GM19467 (cell line): ENCODE results near the gene STPG3.

Experiments used
- ATAC-seq: cut with Tn5 transposase; IDR thresholded peaks from one replicate; pipeline ENCODE4 v1.9.1; 2021; ENCODE audit warnings: mild to moderate bottlenecking, moderate library complexity; ENCODE audit not compliant: unreplicated experiment

STPG3 gene

DNA sequence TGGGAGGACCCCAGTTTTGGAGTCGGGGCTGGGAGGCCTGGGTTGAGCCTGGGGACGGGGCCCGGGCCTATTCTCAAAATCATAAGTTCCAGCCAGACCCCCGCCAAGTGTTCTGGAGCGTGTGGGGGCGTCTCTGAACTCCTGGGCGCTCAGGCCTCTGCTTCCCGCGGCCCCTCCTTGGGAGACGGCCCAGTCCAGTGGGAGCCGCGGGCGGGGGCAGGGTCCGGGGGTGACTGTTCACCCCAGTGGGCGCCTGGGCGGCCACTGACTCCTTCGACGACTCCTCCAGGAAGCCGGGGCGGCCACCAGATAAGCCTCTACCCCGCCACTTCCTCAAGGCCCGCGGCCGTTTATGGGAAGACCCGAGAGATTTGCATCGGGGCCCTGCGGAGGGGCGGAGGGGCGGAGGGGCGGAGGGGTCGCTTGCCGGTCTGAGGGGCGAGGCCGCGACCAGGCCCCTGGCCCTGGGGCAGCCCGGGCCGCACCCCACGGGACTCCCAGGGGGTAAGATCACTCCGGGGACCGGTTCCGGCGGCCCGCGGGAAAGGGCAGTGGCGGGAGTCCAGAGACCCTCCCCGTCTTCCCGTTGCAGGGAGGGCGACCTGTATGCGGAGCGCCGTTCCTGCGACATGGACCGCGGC lies 27.1 kb downstream of the STPG3 start:
- ATAC-seq = no peak

DNA sequence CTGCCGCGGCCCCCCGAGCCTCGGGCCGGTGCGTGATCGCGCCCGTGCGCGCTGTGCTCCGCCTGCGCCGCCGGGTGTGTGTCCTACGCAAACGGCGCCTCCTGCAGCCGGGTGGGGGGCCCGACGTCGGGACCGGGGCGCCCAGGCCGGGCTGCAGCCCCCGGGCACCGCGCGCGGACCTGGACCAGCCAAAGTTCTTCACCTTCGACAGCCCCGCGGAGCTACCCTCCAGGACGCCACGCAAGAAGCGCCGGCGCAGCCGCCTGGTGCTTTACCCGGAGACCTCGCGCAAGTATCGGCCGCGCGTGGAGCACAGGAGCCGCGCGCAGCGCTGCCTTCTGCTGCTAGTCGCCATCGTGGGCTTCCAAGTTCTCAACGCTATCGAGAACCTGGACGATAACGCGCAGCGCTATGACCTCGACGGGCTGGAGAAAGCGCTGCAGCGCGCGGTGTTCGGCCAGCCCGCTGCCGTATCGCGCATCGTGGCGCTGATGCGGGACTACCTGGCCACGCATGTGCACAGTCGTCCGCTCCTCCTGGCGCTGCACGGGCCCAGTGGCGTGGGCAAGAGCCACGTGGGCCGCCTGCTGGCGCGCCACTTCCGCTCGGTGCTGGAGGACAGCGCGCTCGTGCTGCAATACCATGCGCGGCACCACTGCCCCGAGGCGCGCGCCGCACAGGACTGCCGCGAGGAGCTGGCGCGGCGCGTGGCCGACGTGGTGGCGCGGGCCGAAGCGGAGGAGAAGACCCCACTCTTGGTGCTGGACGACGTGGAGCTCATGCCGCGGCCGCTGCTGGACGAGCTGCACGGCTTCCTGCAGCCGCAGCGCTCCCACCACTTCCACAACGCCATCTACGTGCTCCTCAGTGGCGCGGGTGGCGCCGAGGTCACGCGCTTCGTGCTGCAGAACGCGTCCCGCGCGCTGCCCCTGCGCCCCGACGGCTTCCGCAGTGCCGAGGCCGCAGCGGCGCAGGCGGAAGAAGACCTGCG lies 27.9 kb downstream of the STPG3 start:
- no peak for ATAC-seq

DNA sequence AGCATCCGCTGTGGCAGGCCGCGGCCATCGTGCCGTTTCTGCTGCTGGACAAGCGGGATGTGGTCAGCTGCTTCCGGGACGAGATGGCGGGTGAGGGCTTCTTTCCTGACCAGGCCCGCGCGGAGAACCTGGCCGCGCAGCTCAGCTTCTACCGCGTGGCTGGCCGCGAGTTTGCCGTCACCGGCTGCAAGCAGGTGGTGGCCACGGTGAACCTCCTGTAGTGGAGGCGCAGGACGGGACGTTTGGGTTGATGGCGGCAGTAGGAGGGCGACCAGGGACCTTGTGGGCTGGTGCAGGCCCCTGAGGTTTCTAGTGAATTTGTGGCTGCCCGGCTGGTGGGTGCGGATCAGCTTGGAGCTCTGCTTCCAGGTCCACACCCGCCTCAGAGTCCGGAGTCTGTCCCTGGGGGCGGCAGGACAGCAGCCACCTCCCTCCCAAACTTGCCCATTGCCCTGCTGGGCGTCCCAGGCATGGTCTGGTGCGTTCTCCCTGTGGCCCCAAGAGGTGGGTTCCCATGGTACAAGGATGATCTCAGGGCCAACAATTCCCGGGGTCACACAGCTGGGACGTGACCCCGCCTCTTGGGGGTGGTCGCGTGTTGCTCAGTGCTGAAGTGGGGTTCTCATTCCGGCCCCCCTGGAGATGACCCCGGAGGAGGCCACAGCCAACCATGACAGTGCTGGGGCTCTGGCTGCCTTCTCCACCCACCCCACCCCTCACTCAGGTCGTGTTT lies 28.8 kb downstream of the STPG3 start:
- no peak for ATAC-seq

DNA sequence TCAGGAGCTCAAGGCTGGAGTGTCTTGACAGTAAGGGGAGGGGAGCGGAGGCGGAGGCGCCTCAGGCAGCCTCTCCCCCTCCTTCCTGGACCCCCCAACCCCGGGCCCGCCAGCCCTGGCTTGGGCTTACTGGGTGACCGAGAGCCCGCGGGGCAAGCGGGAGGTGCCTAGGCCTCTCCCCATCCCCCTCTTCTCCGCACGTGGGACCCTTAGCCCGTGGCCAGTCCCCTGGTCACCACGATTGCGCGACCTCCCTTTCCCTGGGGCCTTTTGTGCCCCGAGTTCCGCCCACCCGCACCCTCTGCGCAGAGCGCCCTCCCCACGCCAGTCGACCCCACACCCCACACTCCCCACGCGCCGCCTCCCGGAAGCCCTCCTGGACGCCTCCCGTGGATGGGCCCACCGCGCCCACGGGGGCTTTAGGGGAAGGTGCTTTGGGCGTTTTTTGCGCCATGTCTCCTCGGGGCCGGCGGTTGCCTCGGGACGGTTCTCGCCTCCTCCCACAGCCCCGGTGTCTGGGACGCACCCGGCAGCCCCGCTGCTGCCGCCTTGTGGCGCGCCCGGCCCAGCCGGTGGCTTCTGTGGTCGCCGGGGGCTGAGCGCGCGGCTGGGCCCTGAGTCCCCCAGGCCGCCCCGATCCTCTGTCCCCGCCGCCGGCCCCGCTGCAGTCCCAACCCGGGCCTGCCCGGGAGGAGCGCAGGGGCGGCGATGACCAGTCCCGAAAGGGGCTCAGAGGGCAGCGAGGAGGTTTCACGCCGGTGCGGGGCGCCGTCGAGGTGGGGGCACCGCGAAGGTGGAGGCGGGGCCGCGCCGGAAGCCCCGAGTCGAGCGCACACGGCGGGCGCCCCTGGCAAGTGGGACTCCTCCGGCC lies 29.6 kb downstream of the STPG3 start:
- no peak for ATAC-seq

DNA sequence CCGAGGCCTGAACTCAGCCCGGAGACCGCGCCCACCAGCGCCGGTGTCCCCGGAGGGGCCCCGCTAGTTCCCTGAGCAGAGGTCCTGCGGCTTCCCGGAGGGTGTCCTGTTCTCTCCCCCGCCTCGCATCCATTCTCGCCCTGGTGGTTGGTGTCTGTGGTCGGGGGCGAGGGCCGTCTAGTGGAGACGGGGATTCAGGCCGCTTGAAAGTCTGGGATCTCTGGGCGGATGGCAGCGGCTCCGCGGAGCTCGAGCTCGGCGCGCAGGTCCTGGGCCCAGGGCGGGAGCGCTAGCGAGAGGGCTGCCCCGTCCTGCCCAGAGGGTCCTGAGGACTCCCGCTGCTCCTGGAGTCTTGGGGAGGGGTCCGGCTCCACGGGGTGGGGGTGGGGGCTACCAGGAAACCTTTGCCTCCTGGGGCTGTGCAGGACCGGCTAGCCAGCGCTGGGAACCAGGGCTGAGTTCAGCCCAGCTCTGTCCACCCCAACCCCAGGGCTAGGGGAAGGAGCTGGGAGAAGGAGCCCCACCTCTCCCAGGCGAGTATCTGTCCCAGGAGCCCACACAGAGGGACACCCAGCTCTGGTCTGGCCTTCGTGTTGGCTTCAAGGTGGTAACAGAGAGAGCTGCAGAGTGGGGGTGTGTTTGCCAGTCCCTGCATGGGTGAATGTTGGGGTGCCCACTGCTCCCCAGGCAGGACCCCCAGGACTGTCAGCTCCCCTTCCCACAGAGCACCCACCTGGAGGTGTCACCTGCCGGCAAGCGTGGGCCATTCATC lies 30.4 kb downstream of the STPG3 start:
- no peak for ATAC-seq

DNA sequence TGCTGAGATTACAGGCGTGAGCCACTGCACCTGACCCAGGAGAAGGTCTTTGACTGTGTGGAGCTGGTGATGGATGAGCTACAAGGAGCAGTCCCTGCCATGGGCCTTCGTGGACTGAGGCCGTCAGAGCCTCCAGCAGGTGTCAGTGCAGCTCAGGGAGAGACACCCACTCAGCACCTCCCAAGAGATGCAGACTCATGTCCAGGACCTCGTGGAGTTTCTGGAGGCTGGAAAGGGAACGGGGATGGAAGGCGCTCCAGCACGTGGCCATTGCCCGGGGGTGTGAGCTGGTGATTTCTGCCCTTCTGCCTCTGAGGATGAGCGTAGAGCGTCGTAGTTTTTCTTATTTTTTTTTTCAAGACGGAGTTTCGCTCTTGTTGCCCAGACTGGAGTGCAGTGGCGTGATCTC lies 35.9 kb downstream of the STPG3 start:
- ATAC-seq = no peak

DNA sequence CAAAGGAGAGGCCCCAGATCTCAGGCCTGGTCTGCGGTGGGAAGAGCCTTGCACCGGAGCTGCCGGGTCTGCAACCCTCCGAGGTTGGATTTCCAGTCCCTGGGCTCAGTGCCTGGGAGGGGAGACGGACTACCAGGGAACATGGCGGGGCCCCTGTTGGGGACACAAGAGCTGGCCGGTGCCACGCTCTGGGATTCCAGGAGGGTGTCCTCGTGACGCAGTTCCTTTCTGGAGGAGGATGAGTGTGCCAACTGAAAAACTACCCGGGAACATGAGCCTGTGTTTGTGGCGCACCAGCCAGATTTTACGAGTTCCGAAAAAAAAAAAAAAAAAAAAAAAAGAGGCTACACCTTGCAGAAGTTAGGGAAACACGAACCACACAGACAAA lies 42.0 kb downstream of the STPG3 start:
- ATAC-seq = no peak

DNA sequence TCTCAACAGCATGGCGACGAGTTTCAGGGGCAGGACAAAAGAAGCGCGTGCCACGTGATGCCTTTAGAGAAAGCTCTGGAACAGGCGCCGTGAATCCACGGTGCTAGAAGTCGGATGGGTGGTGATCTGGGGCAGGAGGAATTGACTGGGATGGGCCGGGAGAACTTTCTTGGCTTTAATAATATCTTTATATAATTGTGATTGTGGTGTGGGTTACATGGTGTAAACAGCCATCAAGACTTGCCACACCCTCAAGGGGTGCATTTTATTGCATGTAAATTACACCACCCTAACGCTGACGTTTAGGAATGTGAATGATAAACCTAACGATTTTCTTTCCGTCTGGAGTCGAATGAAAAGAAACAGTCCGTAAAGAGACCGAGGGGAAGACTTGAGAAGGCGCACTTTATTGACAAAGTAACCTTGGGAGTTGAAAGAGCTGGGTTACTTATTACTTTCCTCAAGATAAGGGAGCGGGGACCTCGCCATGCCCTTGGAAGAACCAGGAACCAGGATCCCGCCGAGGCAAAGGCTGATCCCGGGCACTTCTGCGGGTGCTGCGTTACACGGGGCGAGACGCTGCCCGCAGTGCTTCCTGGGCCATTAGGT lies 42.5 kb downstream of the STPG3 start:
- no peak for ATAC-seq

DNA sequence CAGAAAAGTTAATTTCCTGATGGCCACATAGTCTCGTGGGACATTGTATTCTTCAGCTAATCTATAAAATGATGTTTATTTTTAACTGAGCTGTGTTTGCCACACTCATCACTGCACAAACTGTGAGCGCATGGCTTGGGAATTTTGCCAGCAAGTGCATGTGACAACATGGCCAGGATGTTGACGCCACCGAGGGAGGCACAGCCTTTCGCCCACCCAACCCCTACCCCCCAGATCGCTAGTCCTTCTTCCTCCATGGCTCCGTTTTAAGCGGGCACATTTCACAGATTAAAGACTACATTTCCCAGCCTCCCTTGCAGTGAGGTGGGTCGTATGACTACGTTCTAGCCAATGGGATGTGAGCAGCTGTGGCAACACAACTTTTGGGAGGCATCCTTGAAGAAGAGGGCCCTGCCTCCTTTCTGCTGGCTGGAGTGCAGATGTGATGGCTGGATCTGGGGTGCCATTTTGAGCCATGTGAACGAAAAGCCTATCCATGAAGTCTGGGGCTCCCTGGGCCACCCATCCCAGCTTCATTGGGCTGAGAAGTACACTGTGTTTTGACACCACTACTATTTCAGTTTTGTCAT lies 43.1 kb downstream of the STPG3 start:
- no peak for ATAC-seq

DNA sequence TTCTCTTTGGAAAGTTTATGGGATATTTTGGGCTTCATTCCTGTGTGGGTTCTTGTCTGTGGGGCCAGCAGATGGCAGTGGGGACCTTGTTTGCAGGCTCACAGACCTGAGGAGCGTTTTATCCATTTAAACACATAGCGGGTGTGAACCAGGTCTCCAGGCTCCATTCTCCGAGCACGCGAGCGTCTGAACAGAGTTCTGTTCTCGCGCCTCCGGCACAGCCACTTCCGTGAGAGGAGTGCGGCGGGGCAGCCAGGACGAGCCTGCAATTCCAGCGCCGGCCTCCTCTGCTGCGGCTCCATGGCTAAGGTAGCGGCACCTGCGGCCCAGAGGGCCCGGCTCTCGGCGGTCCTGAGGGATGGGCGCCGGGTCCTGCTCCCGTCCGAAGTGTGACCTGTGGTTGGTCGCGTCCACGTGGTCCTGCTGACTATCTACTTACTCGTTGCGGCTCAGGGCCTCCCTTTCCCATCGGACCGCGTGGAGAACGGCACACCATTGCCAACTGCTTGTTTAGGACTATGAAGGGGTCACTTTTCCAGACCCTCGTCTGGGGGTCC lies 43.7 kb downstream of the STPG3 start:
- ATAC-seq = no peak

DNA sequence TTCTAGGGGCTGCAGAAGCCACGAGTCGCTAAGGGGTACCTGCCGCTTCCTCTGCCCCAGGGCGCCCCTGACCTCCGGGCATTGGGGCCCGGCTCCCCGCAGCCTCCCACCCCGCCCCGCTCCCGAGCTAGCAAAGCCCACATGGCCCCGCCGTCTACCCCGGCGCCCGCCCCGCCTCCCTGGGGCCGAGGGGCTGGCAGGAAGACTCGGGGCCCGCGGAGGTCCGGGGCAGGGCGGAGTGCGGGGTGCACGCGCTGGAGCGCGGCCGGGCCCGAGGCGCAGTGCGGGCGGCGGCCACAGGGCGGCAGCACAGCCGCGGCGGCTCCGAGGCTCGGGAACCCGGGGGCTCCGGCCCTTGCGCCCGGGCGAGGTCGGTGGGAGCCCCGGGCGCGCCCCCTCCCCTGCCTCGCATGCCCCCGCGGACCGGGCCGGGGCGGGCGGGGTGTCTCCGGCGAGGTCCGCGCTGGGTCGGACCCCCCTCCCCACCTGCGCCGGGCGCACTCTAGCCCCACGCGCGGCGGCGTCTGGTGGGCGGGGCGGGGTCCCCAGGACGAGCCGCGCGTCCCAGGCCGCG lies 44.2 kb downstream of the STPG3 start:
- no peak for ATAC-seq

DNA sequence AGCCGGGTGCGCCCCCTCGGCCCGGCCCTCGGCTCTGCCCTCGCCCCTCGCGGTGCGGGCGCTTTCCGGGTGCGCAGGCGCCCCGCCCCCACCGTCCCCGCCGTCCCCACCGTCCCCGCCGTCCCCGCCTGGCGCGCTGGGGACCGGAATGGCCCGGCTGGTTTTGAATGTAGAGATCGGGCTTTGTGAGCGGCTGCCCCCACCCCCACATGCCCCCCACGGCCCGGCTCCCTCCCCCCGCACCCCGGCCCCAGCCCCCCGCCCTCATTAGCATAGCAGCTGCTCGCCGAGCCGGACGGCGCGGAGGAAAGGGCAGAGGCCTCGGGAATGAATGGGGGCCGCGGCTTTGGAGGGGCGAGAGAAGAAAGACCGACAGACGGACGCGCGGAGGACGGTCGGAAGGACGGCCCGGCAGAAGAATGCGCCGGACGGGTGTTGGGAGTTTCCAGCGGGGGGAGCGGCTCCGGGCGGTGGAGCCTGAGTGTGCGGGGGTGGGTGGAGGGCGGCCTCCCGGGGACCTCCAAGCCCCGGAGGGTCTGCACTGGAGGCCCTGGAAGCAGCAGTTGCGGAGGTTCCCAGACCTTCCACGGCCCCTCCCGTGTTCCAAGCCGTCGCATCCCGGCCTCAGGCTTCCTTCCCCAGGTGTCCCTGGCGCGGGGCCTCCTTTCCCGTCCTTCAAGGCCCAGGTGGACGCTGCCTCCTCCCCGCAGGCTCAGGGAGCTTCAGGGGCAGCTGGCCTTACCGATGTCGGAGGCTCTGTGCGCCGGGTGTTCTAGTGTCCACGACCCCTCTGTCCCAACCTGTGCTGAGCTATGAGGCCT lies 45.0 kb downstream of the STPG3 start:
- ATAC-seq = no peak

DNA sequence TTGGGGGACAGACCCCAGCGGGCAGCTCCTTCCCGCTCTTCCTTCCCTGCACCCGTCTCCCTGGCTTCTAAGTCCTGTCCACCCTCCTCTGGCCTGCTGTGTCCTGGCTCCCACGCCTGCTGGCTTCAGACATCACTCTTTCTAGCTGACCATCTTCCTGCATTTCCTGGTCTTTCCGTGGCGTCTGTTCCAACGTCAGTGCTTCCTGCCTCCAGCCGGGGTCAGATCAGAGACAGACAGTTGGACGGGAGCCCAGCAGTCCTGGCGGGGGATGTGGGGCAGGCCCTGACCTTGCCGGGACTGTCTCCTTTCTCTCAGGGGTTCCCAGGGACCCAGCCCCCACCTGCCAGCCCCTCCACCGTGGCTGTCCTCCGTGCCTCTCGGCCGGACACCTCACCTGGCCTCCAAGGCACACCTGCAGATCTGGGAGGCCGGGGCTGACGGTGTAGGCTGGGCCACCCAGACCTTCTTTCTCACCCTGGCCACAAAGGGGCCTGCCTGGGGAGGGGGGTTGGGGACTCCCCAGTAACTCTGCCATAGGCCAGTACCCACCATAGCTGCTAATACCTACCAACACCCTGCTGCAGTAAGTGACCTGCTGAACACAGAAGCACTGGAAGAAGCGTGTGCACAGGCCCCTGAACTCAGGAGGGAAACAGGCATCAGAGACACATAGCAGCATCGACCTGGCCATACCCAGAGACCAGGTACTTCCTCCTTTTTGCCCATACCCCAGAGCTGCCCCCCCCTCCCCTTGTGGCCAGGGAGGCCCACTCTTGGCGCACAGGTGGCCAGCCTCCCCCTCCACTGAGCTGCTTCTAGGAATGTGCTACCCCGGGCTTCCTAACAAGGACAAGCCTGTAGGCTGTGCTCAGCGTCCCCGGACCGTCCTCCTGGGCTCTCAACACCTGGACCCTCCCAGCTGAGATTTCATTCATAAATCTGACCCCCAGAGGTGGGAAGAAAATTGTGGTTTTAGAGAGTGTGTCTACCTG lies 45.9 kb downstream of the STPG3 start:
- no peak for ATAC-seq

DNA sequence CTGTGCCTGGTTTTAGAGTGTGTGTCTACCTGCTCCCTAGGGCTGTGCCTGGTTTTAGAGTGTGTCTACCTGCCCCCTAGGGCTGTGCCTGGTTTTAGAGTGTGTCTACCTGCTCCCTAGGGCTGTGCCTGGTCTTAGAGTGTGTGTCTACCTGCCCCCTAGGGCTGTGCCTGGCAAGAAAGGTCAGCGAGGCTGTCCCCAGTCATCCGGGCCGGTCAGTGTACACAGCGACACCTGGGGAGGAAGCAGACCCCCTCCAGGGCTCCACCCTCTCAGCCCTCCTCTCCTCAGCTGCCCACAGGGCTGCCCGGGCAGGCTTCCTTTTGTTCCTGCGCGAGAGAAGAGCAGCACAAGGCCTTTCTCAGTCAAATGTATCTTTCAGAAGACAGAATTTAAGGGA lies 46.9 kb downstream of the STPG3 start:
- no peak for ATAC-seq

DNA sequence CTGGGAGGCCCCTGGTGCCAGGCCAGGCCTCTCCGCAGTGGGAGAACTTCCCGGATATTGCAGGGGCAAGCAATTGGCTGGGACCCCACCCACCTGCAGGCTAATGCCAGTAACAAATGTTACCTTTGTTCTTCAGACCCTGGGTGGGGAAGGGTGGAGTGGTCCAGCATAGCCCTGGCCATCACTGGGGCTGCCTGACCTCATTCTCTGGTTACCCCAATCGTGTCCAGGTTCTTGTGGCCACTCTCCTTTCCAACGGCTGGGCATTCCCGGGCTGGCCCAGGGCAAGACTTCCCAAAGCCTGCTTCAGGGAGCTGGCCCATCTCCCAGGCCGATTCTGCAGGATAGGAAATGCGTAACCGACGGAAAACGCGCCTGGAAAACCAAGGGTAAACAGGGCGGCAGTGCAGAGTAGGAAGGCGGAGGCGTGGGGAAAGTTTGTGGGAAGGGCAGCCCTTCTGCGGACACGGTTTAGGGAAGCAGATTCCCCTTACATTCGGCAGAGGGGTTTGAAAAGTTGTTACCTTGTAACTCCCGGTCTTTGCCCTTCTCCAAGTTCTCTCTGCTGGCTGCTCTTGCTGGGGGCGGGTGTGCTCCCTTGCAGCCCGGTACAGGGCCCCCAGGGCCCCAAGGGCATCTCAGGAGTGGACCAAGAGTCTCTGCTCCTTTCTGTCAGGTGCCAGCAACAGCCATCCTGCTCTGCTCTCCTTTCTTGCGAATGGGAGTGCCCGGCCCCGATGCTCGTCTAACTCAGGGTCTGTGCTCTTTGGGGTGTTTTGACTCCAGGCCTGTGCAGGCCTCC lies 47.5 kb downstream of the STPG3 start:
- ATAC-seq = no peak

DNA sequence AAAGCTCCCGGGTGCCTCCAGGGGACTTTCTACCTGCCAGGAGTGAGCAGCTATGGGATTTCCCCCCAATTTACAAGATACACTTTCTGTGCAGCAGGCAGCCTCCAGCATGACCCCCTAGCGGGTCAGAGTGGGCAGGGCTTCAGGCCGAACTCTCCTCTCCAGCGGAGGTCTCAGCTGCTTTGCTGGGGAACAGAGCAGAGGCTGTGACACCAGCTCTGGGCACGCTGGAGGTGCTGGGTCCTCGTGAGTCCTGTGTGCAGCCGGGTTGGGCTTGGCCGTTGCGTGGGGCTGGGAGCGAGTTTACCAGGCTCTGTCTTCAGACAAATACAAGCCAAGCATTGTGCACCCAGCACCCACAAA lies 48.1 kb downstream of the STPG3 start:
- no peak for ATAC-seq
